Muscle of arm (tissue), 12 donors: ENCODE results near the gene STIM1. TPM values are rescaled to one million over a fixed set of nuclear protein-coding genes. Genes with fewer than 3 reads are reported as not detected.
"Not testable (repeated sequence)": the region's sequence is repeated elsewhere in the genome, so short reads cannot be mapped to it uniquely, and the experiment has no call there.

Source experiments
- DNase-seq: peaks from one replicate; pipeline ENCODE4 v3.0.0-alpha.2; 2013
- polyA plus RNA-seq, 12 donors: library from polyadenylated mRNA; unstranded; fragments of 120-200 nt; gene quantifications; one replicate each; pipeline ENCODE4 v1.2.1, GENCODE V29; 2013; ENCODE audit not compliant: insufficient read length in 12 of 12

STIM1 gene
- polyA plus RNA-seq, 12 donors, result 55.0 to 120 (median 103) TPM; not detected in 1

DNA sequence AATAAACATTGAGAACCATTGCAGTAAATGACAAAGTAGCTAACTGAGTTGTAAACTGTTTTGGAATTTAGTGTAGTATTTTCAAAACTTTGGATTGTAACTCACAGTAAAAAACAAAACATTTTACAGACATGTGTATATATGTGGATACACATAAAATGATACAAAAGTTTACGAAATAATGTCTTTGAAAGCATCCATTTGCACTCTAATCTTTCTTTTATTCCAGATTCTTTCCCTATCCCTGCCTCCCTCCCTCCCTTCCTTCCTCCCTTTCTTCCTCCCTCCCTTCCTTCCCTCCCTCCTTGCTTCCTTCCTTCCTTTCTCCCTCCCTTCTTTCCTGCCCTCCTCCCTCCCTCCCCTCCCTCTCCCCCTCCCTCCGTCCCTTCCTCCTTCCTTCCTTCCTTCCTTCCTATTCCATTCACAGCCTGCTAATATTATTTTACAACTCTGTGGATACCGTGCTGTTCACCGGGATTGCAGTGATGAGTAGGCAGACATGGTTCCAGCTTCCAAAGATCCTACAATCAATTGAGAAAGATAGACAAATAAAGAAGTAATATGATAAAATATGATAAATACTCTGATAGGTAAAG, 242.7 kb downstream of the STIM1 start:
- no peak for DNase-seq

GRCh38 chr11:4102711-4103110, 247.2 kb downstream of the STIM1 start:
- no peak for DNase-seq

GRCh38 chr11:4103269-4103668, 247.8 kb downstream of the STIM1 start:
- no peak for DNase-seq

- DNase-seq, result no peak
Measured at GRCh38 chr11:4105916-4106315, 250.5 kb downstream of the STIM1 start.

DNA sequence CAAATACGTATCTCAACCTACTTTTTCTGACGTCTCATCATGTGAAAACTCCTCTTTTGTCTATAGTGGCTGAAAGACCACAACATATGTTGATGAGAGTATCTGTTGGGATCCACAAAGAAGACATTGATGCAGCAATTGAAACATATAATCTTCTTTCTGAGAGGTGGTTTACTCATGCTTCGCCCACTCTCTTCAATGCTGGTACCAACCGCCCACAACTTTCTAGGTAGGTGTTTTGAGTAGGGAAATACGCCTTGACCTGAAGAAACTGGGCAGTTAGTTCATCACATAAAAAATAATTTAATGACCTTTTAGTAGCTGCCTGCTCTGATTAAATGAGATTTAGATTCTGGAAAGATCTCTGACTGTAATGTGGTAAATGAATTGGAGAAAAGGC, 256.4 kb downstream of the STIM1 start:
- no peak for DNase-seq

DNA sequence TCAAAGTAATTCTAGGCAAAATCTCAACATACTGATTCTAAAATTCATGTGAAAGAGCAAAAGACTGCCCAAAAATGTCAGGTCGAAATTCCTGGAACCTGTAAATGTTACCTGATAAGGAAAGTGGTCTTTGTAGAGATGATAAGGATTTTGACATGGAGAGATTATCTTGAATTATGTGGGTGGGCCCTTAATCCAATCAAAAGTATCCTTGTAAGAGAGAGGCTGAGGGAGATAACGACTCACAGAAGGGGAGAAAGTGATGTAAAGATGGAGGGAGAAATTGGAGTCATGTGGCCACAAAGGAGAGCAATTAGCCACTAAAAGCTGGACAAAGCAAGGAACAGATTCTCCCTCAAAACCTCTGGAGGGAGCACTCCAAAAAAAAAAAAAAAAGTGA, 259.7 kb downstream of the STIM1 start:
- no peak for DNase-seq

- no peak for DNase-seq
Measured at GRCh38 chr11:4118107-4118506, 262.6 kb downstream of the STIM1 start.

DNA sequence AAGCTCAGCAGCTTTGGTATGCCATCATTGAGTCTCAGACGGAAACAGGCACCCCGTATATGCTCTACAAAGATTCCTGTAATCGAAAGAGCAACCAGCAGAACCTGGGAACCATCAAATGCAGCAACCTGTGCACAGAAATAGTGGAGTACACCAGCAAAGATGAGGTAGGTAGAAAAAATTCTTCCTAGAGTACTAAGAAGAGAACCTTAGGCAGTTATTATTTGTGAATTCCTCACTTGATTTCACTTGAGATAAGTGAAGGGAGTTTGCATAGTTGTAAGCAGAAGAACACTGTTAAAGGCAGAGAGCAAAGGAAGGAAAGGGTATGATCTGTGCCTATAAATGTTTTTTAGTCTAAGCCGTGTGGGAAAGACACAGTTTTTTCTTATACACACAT, 267.8 kb downstream of the STIM1 start:
- no peak for DNase-seq

GRCh38 chr11:4125141-4125540, 269.7 kb downstream of the STIM1 start:
- DNase-seq, result no peak

DNA sequence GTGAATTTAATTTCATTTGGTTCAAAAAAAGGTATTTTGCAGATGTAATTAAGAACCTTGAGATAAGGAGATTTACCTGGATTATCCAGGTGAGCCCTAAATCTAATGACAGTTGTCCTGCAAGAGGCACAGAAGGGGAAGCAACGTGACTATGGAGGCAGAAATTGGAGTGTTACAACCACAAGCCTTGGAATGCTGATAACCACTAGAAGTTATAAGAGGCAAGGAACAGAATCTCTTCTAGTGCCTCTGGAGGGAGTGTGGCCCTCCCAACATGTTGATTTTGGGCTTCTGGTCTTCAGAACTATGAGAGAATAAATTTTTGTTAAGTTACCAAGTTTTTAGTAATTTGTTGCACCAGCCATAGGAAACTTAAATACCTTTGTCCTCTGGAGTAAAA, 271.9 kb downstream of the STIM1 start:
- no peak for DNase-seq

DNA sequence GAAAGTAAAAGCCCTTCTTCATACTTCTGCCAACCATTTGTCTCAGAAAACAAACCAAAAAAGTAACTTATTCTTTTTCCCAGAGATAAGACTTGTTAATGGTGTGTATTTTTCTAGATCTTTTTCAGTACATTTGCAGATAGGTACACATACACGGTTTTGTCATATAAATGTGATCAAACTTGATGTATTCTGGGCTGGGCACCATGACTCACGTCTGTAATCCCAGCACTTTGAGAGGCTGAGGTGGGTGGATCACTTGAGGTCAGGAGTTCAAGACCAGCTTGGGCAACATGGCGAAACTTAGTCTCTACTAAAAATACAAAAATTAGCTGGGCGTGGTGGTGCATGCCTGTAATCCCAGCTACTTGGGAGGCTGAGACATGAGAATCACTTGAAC, 274.8 kb downstream of the STIM1 start:
- DNase-seq, result not testable (repeated sequence)

- DNase-seq, result no peak
Measured at GRCh38 chr11:4134806-4135205, 279.3 kb downstream of the STIM1 start.

GRCh38 chr11:4138497-4138896, 283.0 kb downstream of the STIM1 start:
- no peak for DNase-seq

DNA sequence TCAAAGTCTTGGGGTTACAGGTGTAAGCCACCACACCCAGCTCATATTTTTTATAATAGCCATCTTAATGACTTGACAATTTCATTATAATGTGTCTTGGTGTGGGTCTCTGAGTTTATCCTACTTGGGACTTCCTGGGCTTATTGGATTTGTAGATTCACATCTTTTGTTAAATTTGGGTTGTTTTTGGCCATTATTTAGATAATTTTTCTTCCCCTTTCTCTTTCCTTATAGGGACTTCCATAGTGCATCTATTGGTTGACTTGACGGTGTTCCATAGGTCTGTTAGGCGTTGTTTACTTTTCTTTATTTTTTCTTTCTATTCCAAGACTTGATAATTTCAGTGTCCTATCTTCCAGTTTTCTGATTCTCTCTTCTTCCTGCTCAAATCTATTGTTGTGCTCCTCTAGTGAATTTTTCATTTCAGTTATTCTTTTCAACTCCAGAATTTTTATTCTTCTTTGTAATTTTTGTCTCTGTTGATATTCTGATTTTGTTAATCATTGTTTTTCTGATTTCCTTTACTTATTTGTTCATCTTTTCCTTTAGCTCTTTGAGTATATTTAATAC, 284.7 kb downstream of the STIM1 start:
- DNase-seq, result no peak

Other genes starting within 250 kb of the STIM1 start
- 1 to 10 TPM in 10 of 12 donors, not detected in 2; 1.7 to 4.9 (median 2.9) TPM for gene ART5, start 213.7 kb upstream of the STIM1 start, polyA plus RNA-seq
- gene ART1, start 210.5 kb upstream of the STIM1 start, polyA plus RNA-seq, result 10 to 100 TPM in 1 of 12 donors, 1 to 10 TPM in 9, not detected in 2; 3.0 to 10.7 (median 6.3) TPM
- 1 to 10 TPM in 11 of 12 donors, not detected in 1; 2.4 to 6.3 (median 3.8) TPM for gene CHRNA10, start 184.3 kb upstream of the STIM1 start, polyA plus RNA-seq
- gene NUP98, start 58.1 kb upstream of the STIM1 start, polyA plus RNA-seq, result 10 to 100 TPM in 11 of 12 donors, not detected in 1; 36.0 to 64.0 (median 40.9) TPM
- gene PGAP2, start 47.1 kb upstream of the STIM1 start, polyA plus RNA-seq, result 10 to 100 TPM in 11 of 12 donors, not detected in 1; 16.3 to 31.6 (median 20.7) TPM
- 10 to 100 TPM in 11 of 12 donors, not detected in 1; 17.9 to 40.1 (median 25.4) TPM for gene RHOG, start 14.7 kb upstream of the STIM1 start, polyA plus RNA-seq
- 10 to 100 TPM in 11 of 12 donors, not detected in 1; 31.7 to 59.1 (median 44.3) TPM for gene RRM1, start 239.1 kb downstream of the STIM1 start, polyA plus RNA-seq